ENCODE measurements around the gene NFIB.

- TF ChIP-seq, protein P1, sequence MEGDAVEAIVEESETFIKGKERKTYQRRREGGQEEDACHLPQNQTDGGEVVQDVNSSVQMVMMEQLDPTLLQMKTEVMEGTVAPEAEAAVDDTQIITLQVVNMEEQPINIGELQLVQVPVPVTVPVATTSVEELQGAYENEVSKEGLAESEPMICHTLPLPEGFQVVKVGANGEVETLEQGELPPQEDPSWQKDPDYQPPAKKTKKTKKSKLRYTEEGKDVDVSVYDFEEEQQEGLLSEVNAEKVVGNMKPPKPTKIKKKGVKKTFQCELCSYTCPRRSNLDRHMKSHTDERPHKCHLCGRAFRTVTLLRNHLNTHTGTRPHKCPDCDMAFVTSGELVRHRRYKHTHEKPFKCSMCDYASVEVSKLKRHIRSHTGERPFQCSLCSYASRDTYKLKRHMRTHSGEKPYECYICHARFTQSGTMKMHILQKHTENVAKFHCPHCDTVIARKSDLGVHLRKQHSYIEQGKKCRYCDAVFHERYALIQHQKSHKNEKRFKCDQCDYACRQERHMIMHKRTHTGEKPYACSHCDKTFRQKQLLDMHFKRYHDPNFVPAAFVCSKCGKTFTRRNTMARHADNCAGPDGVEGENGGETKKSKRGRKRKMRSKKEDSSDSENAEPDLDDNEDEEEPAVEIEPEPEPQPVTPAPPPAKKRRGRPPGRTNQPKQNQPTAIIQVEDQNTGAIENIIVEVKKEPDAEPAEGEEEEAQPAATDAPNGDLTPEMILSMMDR (IDR thresholded peaks at IDR 0.05), result no peak
- no peak for TF ChIP-seq ZFX (IDR thresholded peaks at IDR 0.05; ENCODE audit: borderline replicate concordance)
These were observed 9.7 kb downstream of the NFIB start for GRCh38 chr9:14304259-14304658.

Data from 22Rv1 (cell line).